ENCODE measurements around the gene CHAD.
"Not testable (repeated sequence)": the region's sequence is repeated elsewhere in the genome, so short reads cannot be mapped to it uniquely, and the experiment has no call there.

The CHAD gene

DNA sequence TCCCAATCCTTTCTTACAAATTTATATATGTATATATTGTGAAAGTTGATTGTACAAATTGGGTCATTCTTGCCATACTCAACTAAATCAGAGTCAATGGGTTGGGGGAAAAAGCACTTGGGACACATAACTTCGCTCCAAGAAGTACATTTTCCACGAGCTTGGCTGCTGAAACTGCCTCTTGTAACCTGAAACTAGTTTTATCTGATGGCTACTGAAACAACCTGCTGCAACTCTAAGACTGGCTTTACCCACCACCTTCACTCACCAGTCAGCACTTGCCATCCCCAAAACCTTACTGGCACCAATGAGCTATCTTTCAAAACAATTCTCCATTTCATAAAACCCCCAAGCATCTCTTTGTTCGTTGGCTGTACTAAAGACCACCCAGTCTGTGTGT is 25.1 kb upstream of the CHAD start:
- DNase-seq (ENCODE audit: low read depth), result no peak

DNA sequence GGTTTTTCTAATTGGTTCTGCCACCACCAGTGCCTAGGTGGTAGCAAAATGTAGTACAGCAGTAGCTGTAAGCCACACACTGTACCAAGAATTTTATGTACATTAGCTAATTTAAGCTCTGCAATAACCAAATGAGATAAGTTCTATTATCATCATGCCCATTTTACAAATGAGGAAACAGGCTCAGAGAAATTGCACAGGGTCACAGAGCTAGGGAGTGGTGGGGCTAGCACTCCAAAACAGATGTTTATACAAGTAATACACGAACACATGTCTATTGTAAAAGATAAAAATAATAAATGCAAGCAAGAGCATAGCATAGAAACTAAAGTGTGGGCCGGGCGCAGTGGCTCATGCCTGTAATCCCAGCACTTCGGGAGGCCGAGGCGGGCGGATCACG is 23.5 kb upstream of the CHAD start:
- DNase-seq (ENCODE audit: low read depth), result no peak

DNA sequence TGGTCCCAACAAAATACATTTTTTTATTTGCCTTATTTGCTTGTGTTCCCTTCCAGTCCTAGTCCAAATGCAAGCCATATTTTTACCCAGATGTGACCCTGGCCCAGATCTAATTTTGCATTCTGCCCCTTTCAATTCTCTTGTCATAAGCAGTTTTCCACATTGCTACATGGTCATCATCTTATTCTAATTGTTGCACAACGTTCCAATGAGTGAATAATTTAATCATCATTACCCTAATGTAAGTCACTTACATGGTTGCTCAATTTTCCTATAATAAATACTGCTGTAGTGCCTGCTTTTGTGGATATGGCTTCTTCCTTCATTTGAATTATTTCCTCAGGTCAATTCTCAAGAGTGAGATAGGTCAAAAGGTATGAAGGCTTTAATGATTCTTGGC is 22.8 kb upstream of the CHAD start:
- no peak for DNase-seq (ENCODE audit: low read depth)

DNA sequence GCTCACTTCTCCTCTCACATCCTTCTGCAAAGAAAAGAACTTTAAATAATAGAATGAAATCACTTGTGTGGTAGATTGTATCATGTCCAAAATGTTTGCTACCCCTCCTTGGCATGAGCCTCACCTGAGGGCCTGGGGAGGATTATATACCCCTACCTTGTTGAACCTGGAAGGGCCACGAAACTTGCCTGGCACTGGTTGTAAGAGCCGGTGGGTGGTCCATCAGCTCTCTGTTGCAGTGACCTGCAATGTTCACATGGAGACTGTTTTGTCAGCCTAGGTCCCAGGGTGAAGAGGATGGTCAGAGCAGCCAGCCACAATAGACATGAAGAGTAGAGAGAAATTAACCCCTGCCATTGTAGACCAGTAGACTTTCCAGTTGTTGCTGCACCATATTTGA is 20.2 kb upstream of the CHAD start:
- no peak for DNase-seq (ENCODE audit: low read depth)

DNA sequence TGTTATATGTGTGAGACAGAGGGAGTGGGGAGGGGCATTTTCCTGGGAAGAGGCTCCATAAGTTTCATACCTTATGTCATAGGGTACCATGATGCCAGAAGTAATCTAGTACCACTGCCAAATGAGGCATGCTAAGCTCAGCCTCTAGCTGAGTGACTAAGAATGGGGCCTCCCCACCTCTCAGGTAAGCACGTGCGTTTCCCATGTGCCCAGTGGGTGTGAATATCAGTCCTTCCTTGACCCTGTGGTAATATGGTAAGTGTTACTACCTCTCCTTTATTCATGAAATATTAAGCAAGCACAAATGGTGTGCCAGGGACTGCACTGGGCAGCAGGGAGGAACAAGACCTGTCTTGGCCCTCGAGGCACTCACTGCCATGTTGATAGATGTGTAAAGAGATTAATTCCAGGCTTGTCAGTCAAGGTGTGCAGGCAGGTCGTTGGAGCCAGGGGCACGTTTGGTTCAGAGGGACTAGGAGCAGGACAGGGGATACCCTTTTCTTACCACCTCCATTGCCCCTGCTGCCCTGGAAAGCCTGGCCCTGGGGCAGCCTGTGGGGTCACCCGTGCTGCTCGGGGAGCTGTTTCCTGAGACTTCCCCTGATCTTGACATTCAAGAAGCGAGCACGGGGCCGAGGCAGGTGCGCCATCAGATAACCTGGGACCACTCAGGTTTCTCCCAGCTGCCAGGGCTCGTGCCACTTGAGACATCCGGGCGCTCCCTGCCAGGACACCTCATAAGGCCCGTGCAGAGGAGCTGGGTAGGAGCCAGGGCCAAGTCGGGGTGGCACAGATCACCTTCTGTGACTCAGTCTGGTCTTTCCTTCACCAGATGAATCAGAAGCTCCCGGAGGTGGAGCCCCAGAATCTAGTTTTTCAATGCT is 18.8 kb upstream of the CHAD start:
- DNase-seq (ENCODE audit: low read depth), result no peak

DNA sequence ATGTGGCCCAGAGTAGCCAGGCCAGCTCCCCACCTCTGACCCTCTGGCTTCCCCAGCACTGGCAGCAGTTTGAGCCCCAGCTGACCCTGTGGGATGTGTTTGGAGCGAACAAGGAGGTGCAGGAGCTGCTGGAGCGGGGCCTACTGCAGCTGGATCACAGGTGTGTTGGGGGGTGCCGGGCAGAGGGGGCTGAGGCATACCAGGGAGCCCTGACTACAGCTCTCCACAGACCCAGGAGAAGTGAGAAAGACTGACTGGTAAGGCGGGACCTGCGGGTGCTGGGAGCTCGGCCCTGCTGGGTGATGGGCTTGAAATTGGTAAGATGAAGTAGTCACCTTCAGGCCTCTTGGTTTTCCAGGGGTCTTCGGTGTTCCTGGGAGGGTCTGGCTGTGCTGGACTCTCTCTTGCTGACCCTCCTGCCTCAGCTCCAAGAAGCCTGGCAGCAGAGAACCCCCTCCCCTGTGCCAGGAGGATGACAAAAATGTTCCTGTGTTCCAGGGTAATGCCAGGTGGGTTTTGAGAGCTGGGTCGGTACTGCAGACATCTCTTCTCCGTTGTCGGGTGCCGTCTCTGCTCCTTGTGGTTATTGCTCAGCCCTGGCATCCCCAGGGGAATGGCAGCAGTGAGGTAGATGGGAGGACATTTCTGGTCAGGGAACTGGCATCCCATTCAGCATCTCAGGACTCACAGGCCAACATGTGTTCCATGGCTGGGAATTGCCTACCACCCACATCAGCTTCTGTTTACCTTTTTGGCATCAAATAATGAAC is 15.9 kb upstream of the CHAD start:
- no peak for DNase-seq (ENCODE audit: low read depth)

DNA sequence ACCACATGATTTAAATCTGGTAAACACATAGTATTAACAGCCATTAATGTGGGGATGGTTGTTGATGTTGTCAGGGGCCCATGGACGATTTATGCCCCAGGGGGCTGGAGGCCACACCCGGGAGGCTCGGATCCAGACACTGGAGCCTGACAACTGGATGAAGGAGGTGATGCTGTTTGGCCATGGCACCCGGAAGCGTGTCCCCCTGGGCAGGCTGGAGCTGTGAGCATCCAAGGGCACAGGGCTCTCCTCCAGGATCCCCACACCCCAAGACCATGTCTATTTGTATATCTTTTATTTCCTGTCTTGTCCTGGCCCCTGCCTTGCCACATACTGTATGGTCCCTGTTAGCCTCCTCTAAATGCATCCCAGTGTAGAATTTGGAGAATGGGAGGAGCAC is 14.6 kb upstream of the CHAD start:
- no peak for DNase-seq (ENCODE audit: low read depth)

DNA sequence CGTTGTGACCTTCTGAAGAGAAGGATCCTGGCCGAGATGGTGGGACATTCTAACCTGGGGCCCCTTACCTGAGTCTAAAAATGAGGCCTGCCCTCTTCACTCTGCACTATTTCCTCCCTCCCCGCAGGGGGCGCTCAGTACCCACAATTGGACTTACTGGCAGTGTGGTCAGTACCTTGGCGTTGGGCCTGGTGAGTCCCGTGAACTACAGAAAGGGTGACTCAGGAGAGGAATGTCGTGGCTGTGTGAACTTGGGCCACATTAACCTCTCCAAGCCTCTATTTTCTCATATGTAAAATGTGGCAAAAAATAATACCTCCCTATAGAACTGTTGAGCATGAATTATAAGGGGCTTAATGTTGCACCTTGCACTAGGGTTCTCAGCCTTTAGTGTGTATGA is 13.8 kb upstream of the CHAD start:
- peak; percentile 45 for DNase-seq (ENCODE audit: low read depth)

DNA sequence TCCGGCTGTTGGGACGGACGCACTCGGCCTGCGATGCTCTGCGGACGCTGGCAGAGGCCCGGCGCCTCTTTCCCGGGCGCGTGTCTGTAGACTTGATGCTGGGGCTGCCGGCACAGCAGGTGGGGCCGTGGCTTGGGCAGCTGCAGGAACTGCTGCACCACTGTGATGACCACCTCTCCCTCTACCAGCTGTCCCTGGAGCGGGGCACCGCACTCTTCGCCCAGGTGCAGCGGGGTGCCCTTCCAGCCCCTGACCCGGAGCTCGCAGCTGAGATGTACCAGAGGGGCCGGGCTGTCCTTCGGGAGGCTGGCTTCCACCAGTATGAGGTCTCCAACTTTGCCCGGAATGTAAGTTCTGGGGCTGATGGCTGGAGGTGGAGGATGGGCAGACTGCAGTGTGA is 13.4 kb upstream of the CHAD start:
- no peak for DNase-seq (ENCODE audit: low read depth)

DNA sequence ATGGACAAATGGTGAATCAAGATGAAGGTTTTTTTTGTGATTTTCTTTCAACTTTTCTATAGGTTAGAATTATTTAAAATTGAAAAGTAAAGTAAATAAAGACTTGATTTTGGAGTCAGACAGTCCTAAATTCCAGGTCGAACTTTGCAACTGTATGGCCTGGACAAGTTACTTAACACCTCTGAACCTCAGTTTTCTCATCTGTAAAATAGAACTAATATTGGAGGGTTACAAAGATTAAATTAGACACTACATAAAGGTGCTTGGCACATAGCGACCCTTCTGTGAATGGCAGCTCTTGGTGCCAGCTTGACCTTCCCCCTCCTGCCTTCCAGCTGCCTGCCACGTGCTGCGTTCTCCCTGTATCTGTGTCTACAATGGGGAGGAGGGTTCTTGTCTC is 13.0 kb upstream of the CHAD start:
- DNase-seq (ENCODE audit: low read depth), result no peak

DNA sequence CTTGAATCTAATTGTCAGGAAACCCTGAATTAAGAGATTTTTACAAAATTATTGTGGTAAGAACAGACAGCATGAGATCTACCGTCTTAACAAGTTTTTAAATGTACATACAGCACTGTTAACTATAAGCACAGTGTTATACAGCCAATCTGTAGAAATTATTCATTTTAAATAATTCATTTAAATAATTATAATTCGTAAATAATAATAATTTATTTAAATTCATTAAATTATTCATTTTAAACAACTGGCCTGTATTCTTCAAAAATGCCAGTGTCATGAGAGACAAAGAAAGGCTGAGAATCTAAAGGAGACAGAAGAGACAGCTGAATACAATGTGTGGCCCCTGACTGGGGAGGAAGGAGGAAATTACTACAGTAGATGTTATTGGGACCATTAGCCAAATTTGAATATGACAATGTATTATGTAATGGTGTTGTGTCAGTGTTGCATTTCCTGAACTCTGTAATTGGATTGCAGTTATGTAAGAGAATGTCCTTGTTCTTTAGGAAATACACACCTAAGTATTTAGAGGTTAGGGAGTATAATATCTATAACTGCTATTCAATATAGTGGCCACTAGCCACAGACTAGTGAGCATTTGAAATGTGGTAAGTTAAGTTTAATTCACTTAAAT is 12.3 kb upstream of the CHAD start:
- DNase-seq (ENCODE audit: low read depth), result no peak

DNA sequence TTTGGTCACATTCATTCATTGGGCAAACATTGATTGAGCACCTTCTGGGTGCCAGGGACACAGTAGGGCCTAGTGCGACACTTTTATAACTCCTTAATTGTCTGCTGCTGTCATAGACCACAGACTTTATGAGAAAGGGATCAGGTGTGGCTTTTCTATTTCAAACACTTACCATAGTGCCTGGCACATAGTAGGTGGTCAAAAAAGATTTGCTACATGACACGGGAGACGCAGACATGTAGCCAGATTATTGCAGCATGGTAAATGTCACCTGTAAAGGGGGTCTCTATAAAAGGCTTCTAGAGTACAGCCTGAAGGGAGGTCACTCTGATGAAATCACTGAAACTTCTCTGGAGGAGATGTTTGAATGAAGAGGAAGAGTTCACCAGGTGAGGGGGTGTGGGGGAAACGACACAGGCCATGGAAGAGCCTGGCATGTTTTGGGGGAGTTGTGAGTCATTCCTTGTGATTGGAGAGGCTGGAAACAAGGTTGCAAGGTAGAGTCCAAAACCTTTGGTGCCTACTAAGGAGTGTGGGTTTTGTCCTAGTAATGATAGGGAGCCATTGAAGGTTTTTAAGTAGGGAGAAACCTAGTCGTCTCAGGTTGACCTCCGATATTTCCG is 11.6 kb upstream of the CHAD start:
- no peak for DNase-seq (ENCODE audit: low read depth)

DNA sequence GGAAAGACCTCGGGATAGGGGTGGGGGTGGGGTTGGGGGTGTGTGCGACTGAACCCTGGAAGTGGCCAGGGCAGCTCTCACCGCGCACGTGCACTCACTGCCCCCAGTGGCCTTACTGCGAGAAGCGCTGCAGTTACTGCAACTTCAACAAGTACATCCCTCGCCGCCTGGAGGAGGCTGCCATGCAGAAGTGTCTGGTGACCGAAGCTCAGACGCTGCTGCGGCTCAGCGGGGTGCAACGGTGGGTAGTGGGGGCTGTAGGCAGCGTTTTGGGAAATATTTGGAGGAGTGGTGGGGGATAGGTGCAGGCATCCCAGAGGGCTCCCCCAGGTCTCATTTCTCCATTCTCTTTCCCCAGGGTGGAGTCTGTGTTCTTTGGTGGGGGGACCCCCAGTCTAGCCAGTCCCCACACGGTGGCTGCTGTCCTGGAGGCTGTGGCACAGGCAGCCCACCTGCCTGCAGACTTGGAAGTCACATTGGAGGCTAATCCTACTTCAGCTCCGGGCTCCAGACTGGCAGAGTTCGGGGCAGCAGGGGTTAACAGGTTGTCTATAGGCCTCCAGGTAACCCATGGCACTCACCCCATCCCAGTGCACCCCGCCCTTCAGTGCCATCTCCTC is 11.0 kb upstream of the CHAD start:
- DNase-seq (ENCODE audit: low read depth), result peak; percentile 44

DNA sequence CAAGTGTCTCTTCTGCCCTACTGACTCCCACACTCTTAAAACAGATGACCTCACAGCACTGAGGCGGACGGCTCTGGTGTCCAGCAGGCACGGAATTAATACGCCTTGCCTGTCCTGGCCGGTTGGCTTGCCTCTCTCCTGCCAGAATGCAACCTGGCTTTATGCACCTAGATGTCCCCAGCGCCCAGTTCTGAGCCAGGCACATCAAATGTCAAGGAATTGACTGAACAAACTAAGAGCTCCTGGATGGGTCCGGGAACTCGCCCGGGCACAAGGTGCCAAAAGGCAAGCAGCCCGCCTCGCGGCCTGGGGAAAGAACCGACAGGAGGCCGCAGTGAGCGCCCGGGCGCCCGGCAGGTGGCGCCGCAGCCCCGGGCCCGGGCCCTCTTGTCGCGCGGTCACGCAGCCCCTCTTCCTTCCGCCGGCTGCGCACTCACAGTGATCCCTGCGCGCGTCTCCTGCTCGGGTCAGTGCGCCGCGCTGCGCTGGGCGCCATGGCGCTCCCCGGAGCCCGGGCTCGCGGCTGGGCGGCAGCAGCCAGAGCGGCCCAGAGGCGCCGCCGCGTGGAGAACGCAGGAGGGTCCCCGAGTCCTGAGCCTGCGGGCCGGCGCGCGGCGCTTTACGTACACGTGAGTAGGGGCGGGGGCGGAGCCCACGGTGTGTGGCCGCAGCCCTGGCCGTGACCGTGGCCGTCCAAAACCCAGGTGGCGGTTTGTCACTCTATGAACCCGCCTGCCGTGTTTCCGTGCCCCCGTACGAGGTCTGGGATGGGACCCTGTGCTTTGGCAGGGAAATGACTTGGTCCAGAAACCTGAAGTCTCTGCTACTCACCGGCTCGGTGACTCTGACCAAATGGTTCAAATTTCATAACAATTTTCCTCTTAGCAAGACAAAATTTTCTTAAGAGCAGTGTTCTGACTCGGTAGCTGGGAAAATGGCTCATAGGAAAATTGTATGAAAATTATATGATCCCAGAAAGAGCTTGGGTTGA is 10.0 kb upstream of the CHAD start, which contains the start of gene RSAD1:
TSS of gene RSAD1 (plus strand) at position 470 of the 991 bp plus-strand sequence. CDS start at position 495, 25 bp downstream.
- peak; percentile 68 for DNase-seq (ENCODE audit: low read depth)

DNA sequence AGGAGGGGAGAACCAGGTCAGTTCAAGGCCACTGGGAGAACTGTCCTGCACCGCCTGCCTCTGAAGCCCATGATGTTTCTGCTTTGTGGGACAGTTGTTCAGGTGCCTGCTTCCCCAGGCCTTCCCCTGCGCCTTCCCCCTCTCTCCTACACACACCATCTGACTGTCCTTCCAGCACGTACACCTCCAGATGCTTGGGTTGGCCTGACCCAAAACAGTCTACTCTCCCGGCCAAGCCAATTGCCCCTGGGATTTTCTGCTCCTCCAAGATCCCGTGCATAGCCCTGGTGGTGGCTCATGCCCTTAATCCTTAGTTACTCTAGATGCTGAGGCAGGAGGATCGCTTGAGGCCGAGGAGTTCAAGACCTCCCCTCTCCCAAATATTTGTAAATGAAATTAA is 9.3 kb upstream of the CHAD start:
- DNase-seq (ENCODE audit: low read depth), result no peak

DNA sequence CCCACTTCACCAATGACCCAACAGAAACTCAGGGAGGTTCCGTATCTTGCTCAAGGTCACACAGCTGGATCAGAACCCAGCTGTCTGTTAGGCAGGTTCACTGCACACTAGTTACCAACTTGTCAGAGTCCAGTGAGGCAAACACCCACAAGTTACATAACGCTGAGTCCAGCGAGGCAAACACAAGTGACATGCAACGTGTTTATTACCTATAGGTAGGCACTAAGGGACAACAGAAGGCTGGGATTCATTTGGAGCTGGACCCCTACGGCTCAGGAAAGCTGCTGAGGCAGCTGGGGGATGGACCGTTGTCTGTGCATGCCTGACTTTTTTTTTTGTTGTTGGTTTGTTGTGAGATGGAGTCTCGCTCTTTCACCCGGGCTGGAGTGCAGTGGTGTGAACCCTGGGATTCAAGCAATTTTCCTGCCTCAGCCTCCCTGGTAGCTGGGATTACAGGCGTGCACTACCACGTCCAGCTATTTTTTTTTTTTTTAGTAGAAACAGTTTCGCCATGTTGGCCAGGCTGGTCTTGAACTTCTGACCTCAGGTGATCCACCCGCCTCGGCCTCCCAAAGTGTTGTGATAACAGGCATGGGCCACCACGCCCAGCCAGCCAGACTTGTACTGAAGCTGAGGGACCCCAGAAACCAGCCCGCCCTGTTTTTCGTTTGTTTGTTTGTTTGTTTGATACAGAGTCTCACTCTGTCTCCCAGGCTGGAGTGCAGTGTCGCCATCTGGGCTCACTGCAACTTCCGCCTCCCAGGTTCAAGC is 8.1 kb upstream of the CHAD start:
- no peak for DNase-seq (ENCODE audit: low read depth)

DNA sequence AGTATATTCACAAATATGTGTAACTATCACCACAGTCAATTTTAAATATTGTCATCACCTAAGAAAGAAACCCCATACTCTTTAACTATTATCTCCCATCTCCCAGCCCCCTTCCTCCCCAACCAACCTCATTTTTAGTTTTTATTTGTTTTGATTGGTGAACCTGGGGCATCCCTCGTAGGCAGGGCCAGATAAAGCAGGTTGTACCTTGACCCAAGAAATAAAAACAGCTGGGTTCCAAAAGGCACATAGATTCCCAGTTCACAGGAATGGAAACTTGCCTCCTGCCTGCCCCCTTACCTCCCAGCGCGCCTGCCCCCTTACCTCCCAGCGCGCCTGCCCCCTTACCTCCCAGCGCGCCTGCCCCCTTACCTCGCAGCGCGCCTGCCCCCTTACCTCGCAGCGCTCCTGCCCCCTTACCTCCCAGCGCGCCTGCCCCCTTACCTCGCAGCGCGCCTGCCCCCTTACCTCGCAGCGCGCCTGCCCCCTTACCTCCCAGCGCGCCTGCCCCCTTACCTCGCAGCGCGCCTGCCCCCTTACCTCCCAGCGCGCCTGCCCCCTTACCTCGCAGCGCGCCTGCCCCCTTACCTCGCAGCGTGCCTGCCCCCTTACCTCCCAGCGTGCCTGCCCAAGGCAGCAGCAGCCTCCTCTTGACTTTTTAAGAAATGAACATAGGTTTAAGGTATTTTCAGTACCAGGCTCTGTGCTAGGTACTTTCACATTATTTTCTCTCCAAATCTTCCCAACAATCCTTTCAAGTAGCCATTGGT is 7.3 kb upstream of the CHAD start:
- DNase-seq (ENCODE audit: low read depth), result not testable (repeated sequence)

DNA sequence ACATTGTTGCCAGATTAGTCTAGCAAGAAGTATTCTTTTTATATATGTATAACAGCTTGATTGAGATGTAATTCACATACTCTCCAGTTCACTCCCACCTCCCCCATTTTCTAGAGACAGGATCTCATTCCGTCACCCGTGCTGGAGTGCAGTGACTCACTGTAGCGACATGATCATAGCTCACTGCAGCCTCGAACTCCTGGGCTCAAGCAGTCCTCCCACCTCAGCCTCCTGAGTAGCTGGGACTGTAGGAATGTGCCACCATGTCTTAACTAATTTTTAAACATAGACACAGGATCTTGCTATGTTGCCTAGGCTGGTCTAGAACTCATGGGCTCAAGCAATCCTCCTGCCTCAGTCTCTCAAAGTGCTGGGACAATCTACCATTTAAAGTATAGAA is 6.7 kb upstream of the CHAD start:
- no peak for DNase-seq (ENCODE audit: low read depth)

DNA sequence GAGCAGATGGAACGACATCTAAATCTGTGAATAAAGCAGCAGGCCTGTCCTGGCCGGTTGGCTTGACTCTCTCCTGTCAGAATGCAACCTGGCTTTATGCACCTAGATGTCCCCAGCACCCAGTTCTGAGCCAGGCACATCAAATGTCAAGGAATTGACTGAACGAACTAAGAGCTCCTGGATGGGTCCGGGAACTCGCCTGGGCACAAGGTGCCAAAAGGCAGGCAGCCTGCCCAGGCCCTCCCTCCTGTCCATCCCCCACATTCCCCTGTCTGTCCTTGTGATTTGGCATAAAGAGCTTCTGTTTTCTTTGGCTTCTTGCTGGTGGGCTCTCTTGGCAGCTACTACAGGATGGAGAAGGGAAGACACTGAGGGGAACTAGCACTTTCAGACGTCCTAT is 5.8 kb upstream of the CHAD start:
- no peak for DNase-seq (ENCODE audit: low read depth)

All from stimulated activated CD8-positive, alpha-beta memory T cell treated with anti-CD3 and anti-CD28 coated beads, Interleukin-15, amount 100 ng/mL, for 1 hour (primary cell).